A549 (cell line): ENCODE data around the gene SNX30.

Source experiments
- BHLHE40 ChIP-seq: IDR thresholded peaks from 2 replicates; pipeline ENCODE4 v1.6.1; 2012; ENCODE audit warnings: low read depth, low read length, inconsistent platforms
- GATA3 ChIP-seq: IDR thresholded peaks from 2 replicates; pipeline ENCODE4 v1.6.1; 2012; ENCODE audit warnings: borderline replicate concordance
- JUN ChIP-seq, 2 experiments: fragments of >200 bp; sonication (Bioruptor Twin); formaldehyde crosslinking; IDR thresholded peaks; 2 replicates in 1 of 2; 3 replicates in 1 of 2; pipeline ENCODE4 v1.6.1; 2016 to 2017
- NFE2L2 ChIP-seq: fragments of 150-350 bp; conservative IDR thresholded peaks from 2 replicates; pipeline ENCODE4 v1.6.1; 2014; ENCODE audit warnings: low read length
- POLR2A ChIP-seq: IDR thresholded peaks from 2 replicates; pipeline ENCODE4 v1.6.1; 2012; ENCODE audit warnings: mild to moderate bottlenecking, low read length
- POLR2AphosphoS2 ChIP-seq: conservative IDR thresholded peaks from 2 replicates; pipeline ENCODE4 v1.6.1; 2012; ENCODE audit warnings: low read length, improper control_type of control experiment, inconsistent platforms
- RCOR1 ChIP-seq: fragments of 150-350 bp; IDR thresholded peaks from 2 replicates; pipeline ENCODE4 v1.6.1; 2014; ENCODE audit warnings: antibody characterized with exemption, low read length, low read depth
- RFX5 ChIP-seq: fragments of 450-650 bp; IDR thresholded peaks from 2 replicates; pipeline ENCODE4 v1.7.1; 2014; ENCODE audit warnings: antibody characterized with exemption, mild to moderate bottlenecking, moderate library complexity
- SMC3 ChIP-seq: fragments of >200 bp; sonication (Bioruptor Twin); formaldehyde crosslinking; IDR thresholded peaks from 3 replicates; pipeline ENCODE4 v1.6.1; 2018; ENCODE audit warnings: inconsistent platforms
- SREBF2 ChIP-seq: fragments of 450-650 bp; IDR thresholded peaks from 2 replicates; pipeline ENCODE4 v1.6.1; 2014; ENCODE audit warnings: mild to moderate bottlenecking, moderate library complexity
- TF ChIP-seq, protein P1 (sequence below): fragments of >200 bp; sonication (Bioruptor Twin); formaldehyde crosslinking; IDR thresholded peaks from 3 replicates; pipeline ENCODE4 v1.5.1; 2016
- TF ChIP-seq, protein P2 (sequence below): IDR thresholded peaks from 2 replicates; pipeline ENCODE4 v1.6.1; 2012
- TF ChIP-seq, protein P3 (sequence below): fragments of 200-600 bp; sonication (generic); IDR thresholded peaks from 2 replicates; pipeline ENCODE4 v1.6.1; 2016; ENCODE audit warnings: antibody characterized with exemption, mild to moderate bottlenecking, moderate library complexity
- TF ChIP-seq, protein P4 (sequence below): fragments of >200 bp; sonication (Bioruptor Twin); formaldehyde crosslinking; IDR thresholded peaks from 2 replicates; pipeline ENCODE4 v1.6.1; 2016

DNA sequence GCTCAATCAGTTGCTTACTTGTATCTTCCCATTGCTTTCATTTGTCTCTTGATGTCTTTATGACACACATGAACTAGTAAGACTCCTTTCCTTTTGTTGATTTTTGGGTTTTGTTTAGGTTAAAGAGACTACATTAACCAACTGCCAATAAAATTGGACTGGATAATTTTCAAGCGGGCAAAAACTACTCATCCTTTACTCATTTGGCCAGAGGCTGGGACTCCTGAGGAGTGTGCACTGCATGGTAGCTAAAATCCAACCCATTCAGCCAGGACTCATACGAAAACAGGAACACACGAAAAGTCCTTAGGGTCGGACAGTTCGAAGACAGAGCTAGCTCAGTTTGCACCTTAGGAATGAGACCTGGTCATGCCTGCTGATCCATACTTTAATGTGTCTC is 134.2 kb downstream of the SNX30 start:
- TF ChIP-seq, protein P1, sequence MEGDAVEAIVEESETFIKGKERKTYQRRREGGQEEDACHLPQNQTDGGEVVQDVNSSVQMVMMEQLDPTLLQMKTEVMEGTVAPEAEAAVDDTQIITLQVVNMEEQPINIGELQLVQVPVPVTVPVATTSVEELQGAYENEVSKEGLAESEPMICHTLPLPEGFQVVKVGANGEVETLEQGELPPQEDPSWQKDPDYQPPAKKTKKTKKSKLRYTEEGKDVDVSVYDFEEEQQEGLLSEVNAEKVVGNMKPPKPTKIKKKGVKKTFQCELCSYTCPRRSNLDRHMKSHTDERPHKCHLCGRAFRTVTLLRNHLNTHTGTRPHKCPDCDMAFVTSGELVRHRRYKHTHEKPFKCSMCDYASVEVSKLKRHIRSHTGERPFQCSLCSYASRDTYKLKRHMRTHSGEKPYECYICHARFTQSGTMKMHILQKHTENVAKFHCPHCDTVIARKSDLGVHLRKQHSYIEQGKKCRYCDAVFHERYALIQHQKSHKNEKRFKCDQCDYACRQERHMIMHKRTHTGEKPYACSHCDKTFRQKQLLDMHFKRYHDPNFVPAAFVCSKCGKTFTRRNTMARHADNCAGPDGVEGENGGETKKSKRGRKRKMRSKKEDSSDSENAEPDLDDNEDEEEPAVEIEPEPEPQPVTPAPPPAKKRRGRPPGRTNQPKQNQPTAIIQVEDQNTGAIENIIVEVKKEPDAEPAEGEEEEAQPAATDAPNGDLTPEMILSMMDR, result no peak
- TF ChIP-seq, protein P2, sequence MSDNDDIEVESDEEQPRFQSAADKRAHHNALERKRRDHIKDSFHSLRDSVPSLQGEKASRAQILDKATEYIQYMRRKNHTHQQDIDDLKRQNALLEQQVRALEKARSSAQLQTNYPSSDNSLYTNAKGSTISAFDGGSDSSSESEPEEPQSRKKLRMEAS, result no peak
- TF ChIP-seq POLR2A (no peak), RCOR1 (no peak), NFE2L2 (no peak), GATA3 (no peak), SMC3 (no peak), RFX5 (no peak), BHLHE40 (no peak), SREBF2 (no peak), POLR2AphosphoS2 (no peak), JUN (IDR thresholded peaks at IDR 0.05) (no peak)
- TF ChIP-seq, protein P3, sequence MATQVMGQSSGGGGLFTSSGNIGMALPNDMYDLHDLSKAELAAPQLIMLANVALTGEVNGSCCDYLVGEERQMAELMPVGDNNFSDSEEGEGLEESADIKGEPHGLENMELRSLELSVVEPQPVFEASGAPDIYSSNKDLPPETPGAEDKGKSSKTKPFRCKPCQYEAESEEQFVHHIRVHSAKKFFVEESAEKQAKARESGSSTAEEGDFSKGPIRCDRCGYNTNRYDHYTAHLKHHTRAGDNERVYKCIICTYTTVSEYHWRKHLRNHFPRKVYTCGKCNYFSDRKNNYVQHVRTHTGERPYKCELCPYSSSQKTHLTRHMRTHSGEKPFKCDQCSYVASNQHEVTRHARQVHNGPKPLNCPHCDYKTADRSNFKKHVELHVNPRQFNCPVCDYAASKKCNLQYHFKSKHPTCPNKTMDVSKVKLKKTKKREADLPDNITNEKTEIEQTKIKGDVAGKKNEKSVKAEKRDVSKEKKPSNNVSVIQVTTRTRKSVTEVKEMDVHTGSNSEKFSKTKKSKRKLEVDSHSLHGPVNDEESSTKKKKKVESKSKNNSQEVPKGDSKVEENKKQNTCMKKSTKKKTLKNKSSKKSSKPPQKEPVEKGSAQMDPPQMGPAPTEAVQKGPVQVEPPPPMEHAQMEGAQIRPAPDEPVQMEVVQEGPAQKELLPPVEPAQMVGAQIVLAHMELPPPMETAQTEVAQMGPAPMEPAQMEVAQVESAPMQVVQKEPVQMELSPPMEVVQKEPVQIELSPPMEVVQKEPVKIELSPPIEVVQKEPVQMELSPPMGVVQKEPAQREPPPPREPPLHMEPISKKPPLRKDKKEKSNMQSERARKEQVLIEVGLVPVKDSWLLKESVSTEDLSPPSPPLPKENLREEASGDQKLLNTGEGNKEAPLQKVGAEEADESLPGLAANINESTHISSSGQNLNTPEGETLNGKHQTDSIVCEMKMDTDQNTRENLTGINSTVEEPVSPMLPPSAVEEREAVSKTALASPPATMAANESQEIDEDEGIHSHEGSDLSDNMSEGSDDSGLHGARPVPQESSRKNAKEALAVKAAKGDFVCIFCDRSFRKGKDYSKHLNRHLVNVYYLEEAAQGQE, result no peak
- TF ChIP-seq, protein P4, sequence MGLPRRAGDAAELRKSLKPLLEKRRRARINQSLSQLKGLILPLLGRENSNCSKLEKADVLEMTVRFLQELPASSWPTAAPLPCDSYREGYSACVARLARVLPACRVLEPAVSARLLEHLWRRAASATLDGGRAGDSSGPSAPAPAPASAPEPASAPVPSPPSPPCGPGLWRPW, result no peak
